ENCODE measurements around the gene RAP2B.

The RAP2B gene

DNA sequence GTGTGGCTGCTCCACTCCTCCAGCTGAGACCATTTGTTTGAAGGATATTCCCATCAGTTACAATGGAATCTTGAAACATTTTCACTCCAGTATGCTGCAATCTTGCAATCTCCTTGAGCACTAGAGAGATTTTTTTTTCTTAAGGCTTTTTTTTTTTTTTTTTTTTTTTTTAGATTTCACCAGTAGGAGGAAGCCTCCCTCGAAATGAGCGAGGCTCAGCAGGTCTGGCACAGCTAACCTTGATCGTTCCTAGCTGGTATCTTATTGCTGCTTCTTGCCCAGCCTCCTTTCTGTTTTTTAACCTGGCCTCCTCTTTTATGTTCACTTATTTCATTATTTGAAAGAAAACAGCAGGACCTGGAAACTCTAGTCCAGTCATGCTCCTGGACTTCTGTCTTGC is 48.1 kb downstream of the RAP2B start:
- TF ChIP-seq, protein P1, sequence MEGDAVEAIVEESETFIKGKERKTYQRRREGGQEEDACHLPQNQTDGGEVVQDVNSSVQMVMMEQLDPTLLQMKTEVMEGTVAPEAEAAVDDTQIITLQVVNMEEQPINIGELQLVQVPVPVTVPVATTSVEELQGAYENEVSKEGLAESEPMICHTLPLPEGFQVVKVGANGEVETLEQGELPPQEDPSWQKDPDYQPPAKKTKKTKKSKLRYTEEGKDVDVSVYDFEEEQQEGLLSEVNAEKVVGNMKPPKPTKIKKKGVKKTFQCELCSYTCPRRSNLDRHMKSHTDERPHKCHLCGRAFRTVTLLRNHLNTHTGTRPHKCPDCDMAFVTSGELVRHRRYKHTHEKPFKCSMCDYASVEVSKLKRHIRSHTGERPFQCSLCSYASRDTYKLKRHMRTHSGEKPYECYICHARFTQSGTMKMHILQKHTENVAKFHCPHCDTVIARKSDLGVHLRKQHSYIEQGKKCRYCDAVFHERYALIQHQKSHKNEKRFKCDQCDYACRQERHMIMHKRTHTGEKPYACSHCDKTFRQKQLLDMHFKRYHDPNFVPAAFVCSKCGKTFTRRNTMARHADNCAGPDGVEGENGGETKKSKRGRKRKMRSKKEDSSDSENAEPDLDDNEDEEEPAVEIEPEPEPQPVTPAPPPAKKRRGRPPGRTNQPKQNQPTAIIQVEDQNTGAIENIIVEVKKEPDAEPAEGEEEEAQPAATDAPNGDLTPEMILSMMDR (IDR thresholded peaks at IDR 0.05; ENCODE audit: extremely low read depth, missing control alignments) = no peak
- DNase-seq (ENCODE audit: low spot score) = no peak

DNA sequence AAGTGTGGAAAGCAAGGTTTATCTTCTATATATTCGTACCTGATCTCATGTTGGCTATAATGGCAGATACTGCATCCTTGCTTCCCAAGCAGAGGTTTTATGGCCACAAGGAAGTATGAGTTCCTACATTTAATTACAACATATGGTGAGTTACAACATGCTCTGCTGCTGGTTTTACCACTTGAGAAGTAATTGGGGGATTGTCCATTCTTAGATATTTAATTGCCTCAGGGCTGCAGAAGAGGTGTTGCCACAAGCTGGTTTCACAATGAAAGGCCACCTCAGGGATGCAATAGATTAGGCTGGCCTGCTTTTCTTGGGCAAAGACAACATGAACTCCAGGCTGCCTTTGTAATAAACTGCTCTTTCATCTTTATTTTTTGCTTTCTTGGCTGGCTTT is 48.6 kb downstream of the RAP2B start:
- no peak for DNase-seq (ENCODE audit: low spot score)
- TF ChIP-seq, protein P1 (IDR thresholded peaks at IDR 0.05; ENCODE audit: extremely low read depth, missing control alignments) = no peak

DNA sequence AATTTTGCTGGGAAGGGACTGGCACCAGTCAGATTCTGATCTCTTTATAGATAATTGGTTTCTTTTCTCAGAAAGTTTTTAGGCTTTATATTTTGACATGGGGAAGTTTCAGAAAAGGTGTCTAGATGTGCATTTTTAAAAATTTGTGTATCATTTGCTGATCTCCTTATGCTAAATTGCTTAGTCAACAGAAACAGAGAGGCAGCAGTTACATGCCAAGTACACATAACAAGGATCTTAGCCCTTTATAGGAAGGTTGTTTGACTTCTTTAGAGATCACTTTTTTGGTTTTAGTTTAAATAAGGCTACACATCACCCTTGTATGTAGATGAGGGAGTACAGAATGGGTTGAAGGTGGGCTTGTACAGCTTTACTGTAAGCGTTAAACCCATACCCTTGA is 53.5 kb downstream of the RAP2B start:
- DNase-seq (ENCODE audit: low spot score) = no peak
- TF ChIP-seq, protein P1 (IDR thresholded peaks at IDR 0.05; ENCODE audit: extremely low read depth, missing control alignments) = no peak

DNA sequence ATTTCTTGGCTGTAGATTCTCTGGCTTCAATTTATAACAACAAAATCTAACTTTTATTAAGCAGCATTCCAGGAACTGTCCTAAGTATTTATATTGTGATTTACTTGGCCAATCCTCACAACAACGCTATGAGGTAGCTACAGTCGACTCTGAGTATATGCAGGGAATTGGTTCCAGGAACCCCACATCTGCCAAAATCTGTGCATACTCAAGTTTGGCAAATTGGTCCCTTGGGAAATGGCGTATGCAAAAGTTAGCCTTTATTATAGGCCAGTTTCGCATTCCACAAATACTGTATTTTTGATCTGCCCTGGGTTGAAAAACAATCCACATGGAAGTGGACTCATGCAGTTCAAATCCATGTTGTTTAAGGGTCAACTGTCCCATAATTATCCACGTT is 53.9 kb downstream of the RAP2B start:
- no peak for DNase-seq (ENCODE audit: low spot score)
- TF ChIP-seq, protein P1 (IDR thresholded peaks at IDR 0.05; ENCODE audit: extremely low read depth, missing control alignments) = no peak

- TF ChIP-seq, protein P1 (IDR thresholded peaks at IDR 0.05; ENCODE audit: extremely low read depth, missing control alignments) = no peak
- DNase-seq (ENCODE audit: low spot score) = no peak
Observed at GRCh38 chr3:153216928-153217327, 54.9 kb downstream of the RAP2B start.

GRCh38 chr3:153219146-153219545 is 57.1 kb downstream of the RAP2B start:
- no peak for DNase-seq (ENCODE audit: low spot score)
- TF ChIP-seq, protein P1 (IDR thresholded peaks at IDR 0.05; ENCODE audit: extremely low read depth, missing control alignments) = no peak
